ENCODE results near the gene WAS.

DNA sequence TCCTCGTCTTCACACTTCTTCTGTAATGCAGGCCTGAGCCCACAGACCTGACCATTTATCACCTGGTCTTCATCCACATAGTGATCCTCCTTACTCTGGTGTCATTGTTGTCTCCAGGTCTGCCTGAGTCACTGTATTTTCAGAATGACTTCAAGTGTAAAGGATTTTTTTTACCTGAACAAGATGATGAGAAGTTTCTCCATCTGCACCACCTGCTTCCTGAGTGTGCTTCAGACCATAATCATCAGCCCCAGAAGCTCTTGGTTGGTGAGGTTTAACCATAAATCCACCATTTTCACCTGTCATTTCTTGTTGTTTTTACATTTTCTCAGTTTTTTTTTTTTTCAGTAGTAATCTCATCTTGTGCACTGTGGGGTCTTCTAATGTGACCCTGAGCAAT is 47.3 kb upstream of the WAS start:
- TF ChIP-seq, protein P1, sequence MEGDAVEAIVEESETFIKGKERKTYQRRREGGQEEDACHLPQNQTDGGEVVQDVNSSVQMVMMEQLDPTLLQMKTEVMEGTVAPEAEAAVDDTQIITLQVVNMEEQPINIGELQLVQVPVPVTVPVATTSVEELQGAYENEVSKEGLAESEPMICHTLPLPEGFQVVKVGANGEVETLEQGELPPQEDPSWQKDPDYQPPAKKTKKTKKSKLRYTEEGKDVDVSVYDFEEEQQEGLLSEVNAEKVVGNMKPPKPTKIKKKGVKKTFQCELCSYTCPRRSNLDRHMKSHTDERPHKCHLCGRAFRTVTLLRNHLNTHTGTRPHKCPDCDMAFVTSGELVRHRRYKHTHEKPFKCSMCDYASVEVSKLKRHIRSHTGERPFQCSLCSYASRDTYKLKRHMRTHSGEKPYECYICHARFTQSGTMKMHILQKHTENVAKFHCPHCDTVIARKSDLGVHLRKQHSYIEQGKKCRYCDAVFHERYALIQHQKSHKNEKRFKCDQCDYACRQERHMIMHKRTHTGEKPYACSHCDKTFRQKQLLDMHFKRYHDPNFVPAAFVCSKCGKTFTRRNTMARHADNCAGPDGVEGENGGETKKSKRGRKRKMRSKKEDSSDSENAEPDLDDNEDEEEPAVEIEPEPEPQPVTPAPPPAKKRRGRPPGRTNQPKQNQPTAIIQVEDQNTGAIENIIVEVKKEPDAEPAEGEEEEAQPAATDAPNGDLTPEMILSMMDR (IDR thresholded peaks at IDR 0.05) = no peak
- no peak for TF ChIP-seq POLR2A (IDR thresholded peaks at IDR 0.05)

All from body of pancreas (tissue), 4 donors.